ENCODE results near the gene ATN1. TPM values are rescaled to one million over a fixed set of nuclear protein-coding genes. Genes with fewer than 3 reads are reported as not detected.

The ATN1 gene
- polyA plus RNA-seq, 12 donors, result 54.6 to 137 (median 60.9) TPM; not detected in 1

DNA sequence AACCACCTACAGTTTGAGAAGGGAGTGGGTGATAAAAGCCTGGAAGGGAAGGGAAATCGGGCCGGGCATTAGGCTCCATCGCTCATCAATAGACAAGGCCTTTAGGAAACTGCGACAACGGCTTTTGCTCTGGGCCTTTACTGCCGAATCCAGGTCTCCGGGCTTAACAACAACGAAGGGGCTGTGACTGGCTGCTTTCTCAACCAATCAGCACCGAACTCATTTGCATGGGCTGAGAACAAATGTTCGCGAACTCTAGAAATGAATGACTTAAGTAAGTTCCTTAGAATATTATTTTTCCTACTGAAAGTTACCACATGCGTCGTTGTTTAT is 15.6 kb downstream of the ATN1 start:
- DNase-seq, result peak; percentile 88

DNA sequence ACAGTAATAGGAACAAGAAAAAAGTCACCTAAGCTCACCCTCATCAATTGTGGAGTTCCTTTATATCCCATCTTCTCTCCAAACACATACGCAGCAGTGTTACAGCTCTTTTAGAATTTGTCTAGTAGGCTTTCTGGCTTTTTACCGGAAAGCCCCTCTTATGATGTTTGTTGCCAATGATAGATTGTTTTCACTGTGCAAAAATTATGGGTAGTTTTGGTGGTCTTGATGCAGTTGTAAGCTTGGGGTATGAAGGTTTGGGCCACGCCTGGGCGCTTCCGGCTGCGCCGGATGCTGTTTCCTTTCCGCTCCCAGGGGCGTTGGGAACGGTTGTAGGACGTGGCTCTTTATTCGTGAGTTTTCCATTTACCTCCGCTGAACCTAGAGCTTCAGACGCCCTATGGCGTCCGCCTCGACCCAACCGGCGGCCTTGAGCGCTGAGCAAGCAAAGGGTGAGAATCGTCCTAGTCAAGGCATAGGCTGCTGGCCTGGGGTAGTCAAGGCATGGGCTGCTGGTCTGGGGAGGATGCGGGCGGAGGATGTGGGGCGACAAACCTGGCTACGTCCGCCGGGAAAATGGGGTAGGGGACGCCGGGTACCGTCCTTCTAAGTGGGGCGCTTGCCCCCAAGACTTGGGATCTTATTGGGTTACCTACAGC is 16.1 kb downstream of the ATN1 start, which contains the start of the genes C12orf57 and RNU7-1:
C12orf57 (plus strand) TSS at position 301 of the 659 bp plus-strand sequence; CDS start at position 401, 100 bp downstream.
RNU7-1 (plus strand) TSS at position 95 of the 659 bp plus-strand sequence.
- peak; percentile 92 for DNase-seq

DNA sequence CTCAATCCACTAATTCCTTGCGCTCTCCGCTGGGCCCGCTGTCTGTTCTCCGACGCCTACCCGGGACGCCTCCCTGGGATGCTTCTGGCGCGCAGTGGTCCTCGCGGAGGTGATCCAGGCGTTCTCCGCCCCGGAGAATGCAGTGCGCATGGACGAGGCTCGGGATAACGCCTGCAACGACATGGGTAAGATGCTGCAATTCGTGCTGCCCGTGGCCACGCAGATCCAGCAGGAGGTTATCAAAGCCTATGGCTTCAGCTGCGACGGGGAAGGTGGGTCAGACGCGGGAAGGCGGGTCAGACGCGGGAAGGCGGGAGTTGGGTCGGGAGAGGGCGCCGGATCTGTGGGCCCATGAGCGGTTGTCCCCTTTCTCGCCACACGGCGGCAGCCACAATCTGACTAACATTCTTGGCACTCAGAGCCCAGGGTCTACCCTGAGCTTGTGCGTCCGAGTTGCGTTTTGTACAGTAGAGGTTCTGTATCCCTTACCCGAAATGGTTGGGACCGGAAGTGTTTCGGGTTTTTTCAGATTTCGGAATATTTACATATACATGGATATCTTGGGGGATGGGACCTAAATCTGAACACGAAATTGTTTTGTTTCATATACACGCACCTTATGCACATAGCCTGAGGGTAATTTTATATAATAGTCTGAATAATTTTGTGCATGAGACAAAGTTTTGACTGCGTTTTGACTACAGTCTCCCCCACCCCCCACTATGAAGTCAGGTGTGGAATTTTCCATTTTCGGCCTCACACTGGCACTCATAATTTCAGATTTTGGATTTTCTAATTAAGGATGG is 16.8 kb downstream of the ATN1 start:
- DNase-seq, result peak; percentile 95

DNA sequence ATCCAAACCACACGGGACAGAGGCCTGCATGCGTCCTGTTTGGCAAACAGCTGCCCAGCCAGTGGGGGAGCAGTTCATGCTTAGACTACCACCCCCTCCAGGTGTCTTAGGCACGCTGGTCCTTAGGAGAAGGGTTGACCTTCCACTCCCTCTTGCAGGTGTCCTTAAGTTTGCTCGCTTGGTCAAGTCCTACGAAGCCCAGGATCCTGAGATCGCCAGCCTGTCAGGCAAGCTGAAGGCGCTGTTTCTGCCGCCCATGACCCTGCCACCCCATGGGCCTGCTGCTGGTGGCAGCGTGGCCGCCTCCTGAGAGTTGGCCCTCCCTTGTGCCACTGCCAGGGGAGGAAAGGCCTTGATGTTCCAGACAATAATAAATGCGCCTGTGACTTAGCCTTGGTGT is 17.9 kb downstream of the ATN1 start:
- no peak for DNase-seq

DNA sequence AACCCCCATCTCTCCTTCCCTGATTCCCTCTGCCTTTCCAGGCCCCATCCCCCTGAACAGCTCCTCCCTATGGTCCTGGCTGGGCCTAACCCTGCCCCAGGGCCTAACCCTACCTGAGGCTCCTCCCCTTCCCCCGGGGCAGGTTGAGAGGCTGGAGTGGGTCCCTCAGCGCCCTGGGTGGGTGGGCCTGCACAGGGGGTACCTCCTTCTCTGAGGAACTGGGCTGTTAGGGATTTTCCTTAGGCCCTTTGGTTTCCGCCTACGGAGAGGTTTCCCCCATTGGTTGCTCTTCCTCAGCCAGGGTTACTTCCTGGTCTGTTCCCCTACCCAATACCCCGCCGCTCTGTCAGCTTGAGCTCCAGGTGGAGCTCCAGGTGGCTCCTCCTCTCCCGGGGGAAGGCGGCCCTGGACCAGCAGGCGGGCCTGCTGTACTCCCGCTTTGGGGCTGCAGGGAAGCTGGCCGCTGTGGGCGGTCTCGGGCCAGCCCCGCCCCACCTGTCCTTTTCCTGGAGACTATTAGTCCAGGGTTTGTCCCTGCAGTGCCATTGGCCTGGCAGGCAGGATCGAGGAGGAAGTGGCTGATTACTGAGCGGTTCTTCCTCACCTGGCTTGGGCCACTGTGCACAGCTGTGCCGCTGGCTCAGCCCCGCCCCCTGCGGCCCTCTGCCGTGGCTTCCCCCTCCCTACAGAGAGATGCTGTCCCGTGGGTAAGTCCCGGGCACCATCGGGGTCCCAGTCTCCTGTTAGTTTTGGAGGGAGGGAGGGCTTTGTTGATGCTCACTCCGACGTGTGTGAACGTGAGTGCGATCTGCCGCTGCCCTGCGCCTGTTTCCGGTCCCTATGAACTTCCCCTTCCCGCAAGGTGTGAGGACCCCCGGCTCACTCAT is 18.5 kb downstream of the ATN1 start:
- no peak for DNase-seq

DNA sequence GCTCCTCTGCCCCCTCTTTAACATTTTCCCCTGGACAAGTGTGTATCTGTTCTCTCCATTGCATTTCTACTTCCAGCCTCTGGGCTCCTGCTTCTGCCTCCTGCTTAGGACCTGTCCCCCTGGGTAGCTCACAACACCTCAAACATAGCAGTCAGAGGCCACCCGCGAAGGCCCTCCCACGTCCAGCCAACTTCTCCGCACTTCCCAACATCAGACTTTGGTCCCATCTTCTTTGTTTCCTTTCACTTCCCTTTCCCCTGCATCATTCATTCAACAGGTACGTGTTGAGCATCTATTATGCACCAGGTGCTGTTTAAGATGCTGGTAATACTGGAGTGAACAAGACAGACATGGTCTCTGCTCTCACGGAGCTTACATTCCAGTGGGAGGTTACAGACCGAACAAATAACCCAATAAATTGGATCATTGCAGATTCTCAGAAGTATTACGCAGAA is 19.2 kb downstream of the ATN1 start:
- DNase-seq, result no peak

DNA sequence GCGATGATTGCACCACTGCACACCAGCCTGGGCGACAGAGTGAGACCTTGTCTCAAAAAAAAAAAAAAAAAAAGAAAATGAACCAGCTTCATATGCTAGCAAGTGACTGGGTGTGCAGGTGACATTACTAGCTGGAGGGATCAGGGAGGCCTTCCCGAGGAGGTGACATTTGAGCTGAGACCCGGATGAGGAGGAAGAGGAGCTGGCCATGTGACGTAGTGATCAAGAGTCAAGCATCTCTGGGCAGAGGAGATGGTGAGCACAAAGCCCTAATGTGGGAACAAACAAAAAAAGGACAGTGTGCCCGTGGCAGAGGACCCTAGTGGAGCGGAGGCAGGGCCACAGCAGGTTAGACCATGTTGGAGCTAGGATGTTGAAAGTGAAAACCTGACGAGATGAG is 19.9 kb downstream of the ATN1 start:
- DNase-seq, result no peak

DNA sequence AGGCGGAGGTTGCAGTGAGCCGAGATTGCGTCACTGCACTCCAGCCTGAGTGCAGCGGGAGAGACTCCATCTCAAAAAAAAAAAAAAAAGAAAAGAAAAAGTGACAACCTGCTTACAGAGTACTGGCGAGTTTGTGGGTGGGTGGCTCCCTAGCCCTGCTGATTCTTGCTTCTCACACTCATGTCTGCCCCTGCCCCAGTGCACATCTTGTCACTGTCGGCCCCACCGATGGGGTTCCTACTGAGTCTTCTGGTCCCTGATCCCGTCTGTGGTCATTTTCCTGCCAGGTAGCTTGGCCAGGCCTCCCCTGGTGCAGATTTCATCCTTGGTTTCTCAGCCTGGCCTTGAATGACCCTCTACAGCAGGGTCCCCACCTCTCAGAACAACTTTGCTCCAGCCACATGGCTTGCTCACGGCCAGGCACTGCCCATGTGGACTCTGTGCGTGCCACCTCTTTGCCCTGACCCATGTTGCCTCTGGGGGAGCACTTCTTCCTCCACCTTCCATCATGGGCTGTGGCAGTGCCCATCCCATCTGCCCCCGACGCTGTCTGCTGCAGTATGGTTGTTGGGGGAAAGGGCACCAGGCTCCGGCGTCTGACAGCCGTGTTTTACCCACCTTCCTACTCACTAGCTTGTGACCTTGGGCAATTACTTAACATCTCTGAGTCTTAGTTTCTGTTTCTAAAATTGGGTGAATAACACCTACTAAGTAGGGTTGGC is 21.3 kb downstream of the ATN1 start:
- DNase-seq, result no peak

DNA sequence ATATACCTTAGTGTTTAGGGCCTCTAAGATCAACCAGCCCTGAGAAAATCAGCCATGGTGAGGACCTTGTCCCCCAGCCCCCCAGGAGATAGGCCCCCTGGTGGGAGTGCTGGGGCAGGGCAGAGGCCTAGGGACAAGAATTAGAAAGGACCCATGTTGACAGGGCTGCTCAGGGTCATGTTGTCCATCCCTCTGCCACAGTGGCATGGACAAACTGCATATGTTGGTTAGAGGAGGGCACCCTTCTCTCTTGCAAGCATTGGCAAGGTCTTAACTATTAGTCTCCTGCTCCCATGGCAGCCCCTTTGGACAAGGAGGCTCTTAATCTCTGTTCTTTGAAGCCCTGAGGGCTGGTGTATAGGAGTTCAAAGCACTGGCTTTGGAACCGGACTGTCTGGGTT is 22.6 kb downstream of the ATN1 start:
- no peak for DNase-seq

DNA sequence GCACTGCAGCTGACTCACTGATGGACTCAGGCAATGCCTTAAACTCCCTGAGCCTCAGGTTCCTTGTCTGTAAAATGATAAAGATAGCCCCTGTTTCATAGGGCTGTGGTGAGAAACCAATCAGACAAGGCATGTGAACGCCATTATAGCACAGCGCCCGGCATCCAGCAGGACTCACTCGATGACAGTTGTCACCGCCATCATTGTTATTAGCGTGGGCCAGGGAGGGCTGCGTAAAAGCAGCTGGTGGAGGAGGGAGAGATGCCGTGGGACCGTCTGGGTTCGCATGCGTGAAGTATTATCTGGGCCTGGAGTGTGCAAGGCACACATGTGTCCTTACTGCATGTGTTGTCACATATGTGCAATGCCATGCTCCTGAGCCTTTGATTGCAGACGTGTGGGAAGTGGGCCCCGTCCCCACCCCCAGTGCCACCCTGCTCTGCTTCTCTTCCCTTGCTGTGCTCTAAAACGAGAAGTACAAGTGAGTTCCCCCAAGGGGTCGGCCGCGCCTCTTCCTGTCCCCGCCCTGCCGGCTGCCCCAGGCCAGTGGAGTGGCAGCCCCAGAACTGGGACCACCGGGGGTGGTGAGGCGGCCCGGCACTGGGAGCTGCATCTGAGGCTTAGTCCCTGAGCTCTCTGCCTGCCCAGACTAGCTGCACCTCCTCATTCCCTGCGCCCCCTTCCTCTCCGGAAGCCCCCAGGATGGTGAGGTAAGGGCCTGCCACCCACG is 23.2 kb downstream of the ATN1 start, which contains the start of gene PTPN6:
PTPN6 (plus strand) TSS at position 546 of the 730 bp plus-strand sequence; CDS start at position 703, 157 bp downstream.
- no peak for DNase-seq

DNA sequence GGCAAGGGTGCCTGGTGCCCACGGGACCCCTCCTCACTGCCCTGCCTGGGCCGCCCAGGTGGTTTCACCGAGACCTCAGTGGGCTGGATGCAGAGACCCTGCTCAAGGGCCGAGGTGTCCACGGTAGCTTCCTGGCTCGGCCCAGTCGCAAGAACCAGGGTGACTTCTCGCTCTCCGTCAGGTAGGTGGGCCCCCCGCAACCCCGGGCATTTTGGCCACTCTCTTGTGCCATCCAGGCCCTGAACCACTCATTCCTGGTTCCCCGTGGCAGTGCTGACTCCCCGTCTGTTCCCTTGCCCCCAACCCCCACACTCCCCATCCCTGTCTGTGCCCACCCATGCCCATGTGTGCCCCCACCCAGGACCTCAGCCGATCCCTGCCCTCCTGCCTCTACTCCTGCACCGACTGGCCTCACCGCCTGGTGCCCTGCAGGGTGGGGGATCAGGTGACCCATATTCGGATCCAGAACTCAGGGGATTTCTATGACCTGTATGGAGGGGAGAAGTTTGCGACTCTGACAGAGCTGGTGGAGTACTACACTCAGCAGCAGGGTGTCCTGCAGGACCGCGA is 23.9 kb downstream of the ATN1 start:
- no peak for DNase-seq

DNA sequence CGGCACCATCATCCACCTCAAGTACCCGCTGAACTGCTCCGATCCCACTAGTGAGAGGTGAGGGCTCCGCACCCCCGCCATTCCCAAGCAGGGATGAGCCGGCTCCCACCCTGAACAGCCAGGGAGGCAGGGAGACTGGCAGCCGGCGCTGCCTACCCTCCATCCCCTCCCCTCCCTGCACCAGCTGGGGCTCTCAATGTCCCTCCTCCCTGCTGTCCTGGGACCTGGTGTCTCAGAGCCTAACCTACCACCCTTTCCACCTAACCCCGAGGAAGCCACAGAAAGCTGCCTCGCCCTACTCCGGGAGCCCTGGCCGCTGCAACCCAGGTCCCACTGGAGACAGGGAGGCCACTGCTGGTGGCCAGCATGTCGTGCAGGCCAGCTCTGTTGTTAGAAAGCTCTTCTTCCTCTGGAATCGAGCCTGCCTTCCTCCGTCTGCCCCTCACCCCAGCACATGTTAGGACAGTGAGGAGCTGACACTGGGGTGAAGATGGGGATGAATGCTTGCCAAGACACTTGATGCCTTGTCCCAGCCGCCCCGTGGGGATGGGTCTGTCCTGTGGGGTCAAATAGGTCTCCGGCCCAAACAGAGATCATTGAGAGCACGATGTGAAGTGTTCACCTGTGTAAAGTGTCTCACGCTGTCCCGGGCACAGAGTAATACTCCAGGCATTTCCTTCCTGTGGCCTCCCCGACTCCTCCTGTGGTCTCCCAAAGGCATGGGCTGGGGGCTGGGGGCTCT is 24.5 kb downstream of the ATN1 start:
- no peak for DNase-seq

DNA sequence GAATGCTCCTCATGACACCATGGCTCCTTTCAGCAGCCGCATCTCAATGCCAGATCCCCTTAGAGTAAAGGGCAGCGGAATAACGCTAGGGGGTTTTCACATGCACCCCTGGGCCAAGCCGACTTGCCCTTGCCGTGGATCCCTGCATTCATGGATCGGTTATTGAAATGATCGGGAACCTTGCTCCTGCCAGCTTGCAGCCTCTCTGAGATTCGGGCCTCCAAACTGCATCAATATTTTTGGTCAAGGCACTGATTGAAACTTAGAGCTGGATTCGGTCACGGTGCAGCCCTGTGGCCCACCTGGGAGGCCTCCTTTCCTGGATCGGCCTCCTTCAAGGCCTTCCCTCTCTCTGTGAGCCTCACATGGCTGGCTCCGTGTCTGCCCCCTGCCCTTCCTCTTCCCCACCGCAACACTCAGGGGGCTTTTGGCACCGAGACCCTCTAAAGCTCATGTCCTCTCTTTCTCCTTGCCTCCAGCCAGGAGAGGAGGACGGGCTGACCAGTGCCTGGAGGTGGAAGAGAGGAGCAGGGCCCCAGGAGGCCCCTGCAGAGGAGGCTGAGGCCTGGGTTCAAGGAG is 25.2 kb downstream of the ATN1 start:
- no peak for DNase-seq

DNA sequence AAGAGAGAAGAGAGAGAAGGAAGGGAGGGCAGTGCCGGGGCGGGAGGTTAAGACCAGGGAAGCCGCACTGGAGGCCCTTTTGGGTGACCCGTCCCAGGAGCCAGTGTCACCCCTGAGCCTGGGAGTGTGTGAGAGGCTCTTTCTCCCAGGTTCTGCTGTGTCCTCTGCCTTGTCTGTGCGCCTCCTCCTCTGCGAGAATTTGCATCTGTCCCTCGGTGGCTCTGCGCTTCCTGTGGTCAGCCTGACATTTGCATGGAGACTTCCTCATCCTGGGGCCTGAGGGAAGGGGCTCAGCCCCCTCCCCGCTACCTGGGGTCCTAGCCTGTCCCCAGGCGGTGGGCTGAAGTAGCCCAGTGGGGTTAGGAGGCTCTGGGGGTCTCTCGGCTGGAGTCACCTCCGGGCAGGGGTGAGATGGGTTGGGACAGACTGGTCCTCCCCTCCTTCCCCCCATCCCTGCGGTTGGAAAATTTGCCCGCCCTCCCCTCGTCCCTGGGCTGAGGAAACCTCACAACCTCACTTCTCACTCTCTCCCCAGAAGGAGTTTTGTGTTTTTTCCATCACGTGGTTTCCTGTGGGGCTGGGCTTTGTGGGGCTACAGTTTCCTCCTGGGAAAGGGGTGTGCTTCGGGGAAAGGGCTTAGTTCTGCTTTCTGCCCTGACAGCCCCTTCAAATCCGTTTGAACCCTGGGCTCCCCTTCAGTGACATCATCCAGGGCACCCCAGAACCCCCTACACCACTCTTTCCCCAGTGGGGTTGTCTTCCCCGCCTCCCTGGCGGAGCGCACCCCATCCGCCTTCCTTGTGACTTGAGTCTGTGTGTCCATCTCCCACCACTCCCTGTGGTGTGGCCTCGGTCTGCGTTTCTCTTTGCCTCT is 25.9 kb downstream of the ATN1 start:
- DNase-seq, result peak; percentile 80

DNA sequence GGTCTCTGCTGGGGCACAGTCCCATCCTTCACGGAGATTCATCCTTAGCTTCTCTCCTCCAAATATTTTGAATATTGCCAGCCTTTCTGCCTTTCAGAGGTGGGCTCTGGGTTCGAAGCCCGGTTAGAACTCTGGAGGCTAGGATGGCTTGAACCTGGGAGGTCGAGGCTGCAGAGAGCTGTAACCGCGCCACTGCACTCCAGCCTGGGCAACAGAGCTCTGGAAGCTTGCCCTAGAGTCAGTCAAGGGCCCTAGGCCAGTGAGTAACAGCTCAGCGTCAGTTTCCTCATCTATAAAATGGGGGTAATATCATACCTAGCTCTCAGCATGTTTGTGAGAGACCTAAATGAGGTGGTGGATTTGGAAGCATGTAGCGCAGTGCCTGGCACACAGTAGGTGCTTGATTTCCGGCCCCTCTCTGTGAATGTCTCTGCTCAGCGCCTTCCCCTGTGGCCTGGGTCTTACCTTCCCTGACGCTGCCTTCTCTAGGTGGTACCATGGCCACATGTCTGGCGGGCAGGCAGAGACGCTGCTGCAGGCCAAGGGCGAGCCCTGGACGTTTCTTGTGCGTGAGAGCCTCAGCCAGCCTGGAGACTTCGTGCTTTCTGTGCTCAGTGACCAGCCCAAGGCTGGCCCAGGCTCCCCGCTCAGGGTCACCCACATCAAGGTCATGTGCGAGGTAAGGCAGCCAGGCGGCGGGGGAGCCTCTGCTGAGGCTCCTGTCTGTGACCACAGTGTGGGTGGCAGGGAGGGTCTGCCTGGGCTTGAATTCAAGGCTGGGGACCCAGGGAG is 26.8 kb downstream of the ATN1 start:
- no peak for DNase-seq

DNA sequence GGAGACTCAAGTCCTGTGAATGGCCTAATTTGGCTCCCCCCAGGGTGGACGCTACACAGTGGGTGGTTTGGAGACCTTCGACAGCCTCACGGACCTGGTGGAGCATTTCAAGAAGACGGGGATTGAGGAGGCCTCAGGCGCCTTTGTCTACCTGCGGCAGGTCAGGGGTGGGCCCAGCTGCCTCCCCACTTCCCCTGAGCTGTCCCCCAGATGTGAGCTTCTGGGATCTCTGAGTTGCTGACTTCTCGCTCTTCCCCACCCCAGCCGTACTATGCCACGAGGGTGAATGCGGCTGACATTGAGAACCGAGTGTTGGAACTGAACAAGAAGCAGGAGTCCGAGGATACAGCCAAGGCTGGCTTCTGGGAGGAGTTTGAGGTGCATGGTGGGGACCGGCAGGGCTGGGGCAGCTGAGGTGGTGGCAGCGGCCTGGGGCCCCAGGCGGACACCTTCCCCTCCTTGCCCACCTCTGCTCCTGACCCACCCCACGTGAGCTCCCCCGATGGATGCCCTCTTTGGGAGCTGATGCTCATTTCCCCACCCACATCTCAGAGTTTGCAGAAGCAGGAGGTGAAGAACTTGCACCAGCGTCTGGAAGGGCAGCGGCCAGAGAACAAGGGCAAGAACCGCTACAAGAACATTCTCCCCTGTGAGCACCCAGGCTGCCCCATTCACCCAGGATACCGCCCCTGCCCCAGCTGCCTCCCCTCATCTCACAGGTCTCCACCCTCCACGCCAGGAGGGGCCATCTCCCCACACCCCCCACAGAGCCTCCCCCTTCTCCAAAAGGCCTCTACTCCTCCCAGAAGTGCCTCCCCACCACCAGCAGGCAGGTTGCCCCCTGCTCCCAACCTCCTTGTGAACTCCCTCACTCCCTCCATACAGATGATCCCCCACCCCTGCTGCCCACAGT is 27.6 kb downstream of the ATN1 start:
- DNase-seq, result no peak

Data from muscle of arm (tissue), 12 donors.